Astrocyte (in vitro differentiated cells and primary cell): ENCODE results near the gene MAGI1. TPM values are rescaled to one million over a fixed set of nuclear protein-coding genes. Genes with fewer than 3 reads are reported as not detected.

Source experiments
- DNase-seq: peaks from one replicate; pipeline ENCODE4 v3.0.0-alpha.2; 2010; ENCODE audit warnings: low read depth
- FAIRE-seq: peaks from 2 replicates; lab custom pipeline; 2011; peaks lifted over from hg19 to GRCh38; lab: Jason Lieb, UNC
- H2AFZ ChIP-seq: 2 replicates; pipeline ENCODE4 v1.6.0; 2012; ENCODE audit warnings: low read depth, low read length, inconsistent platforms
- H3K27ac ChIP-seq: 2 replicates; pipeline ENCODE4 v1.5.1; 2011; ENCODE audit warnings: low read depth, low read length, inconsistent platforms
- H3K27me3 ChIP-seq: 2 replicates; pipeline ENCODE4 v1.6.0; 2011; ENCODE audit warnings: low read length, inconsistent platforms; ENCODE audit not compliant: insufficient read depth
- H3K36me3 ChIP-seq: 2 replicates; pipeline ENCODE4 v1.5.1; 2011; ENCODE audit warnings: low read length, inconsistent platforms; ENCODE audit not compliant: insufficient read depth
- H3K4me1 ChIP-seq: 2 replicates; pipeline ENCODE4 v1.5.1; 2011; ENCODE audit warnings: low read length, inconsistent platforms; ENCODE audit not compliant: insufficient read depth
- H3K4me2 ChIP-seq: 2 replicates; pipeline ENCODE4 v1.6.0; 2012; ENCODE audit warnings: low read length, inconsistent platforms
- H3K4me3 ChIP-seq: 2 replicates; pipeline ENCODE4 v1.5.1; 2011; ENCODE audit warnings: low read depth, mild to moderate bottlenecking, low read length, inconsistent platforms; ENCODE audit not compliant: insufficient read depth
- H3K79me2 ChIP-seq: 2 replicates; pipeline ENCODE4 v1.6.0; 2012; ENCODE audit warnings: mild to moderate bottlenecking, low read length, inconsistent platforms; ENCODE audit not compliant: insufficient read depth
- H3K9ac ChIP-seq: 2 replicates; pipeline ENCODE4 v1.6.0; 2012; ENCODE audit warnings: mild to moderate bottlenecking, low read length, inconsistent platforms
- H3K9me3 ChIP-seq: 2 replicates; pipeline ENCODE4 v1.5.1; 2012; ENCODE audit warnings: low read depth, mild to moderate bottlenecking, low read length, inconsistent platforms; ENCODE audit not compliant: insufficient read depth
- H4K20me1 ChIP-seq: 2 replicates; pipeline ENCODE4 v1.6.0; 2012; ENCODE audit warnings: low read length, inconsistent platforms; ENCODE audit not compliant: insufficient read depth
- H3K27ac Mint-ChIP-seq: one replicate; pipeline ENCODE4 v1.8.0; 2021; ENCODE audit warnings: mild to moderate bottlenecking, mixed read lengths; ENCODE audit not compliant: unreplicated experiment
- H3K27me3 Mint-ChIP-seq: one replicate; pipeline ENCODE4 v1.8.0; 2021; ENCODE audit warnings: low read depth, mixed read lengths; ENCODE audit not compliant: unreplicated experiment
- H3K36me3 Mint-ChIP-seq: one replicate; pipeline ENCODE4 v1.8.0; 2021; ENCODE audit warnings: low read depth, mixed read lengths; ENCODE audit not compliant: unreplicated experiment
- H3K4me1 Mint-ChIP-seq: one replicate; pipeline ENCODE4 v1.8.0; 2021; ENCODE audit warnings: low read depth, mixed read lengths; ENCODE audit not compliant: unreplicated experiment
- H3K4me3 Mint-ChIP-seq: one replicate; pipeline ENCODE4 v1.8.0; 2021; ENCODE audit warnings: mild to moderate bottlenecking, moderate library complexity, mixed read lengths; ENCODE audit not compliant: unreplicated experiment
- H3K9me3 Mint-ChIP-seq: one replicate; pipeline ENCODE4 v1.8.0; 2021; ENCODE audit warnings: mild to moderate bottlenecking, mixed read lengths; ENCODE audit not compliant: unreplicated experiment
- CTCF ChIP-seq: IDR thresholded peaks from 2 replicates; pipeline ENCODE4 v1.5.1; 2011; ENCODE audit warnings: low read depth, mild to moderate bottlenecking, inconsistent platforms, low read length, moderate library complexity; ENCODE audit not compliant: insufficient read depth
- EZH2 ChIP-seq: IDR thresholded peaks from 2 replicates; pipeline ENCODE4 v1.6.1; 2012; ENCODE audit warnings: mild to moderate bottlenecking, low read length, inconsistent platforms; ENCODE audit not compliant: insufficient read depth
- total RNA-seq: library from RNA; stranded (reverse); gene quantifications from 2 replicates; pipeline ENCODE4 v1.2.1, GENCODE V29; 2021

MAGI1 gene
- total RNA-seq, 1 donor from 2014 or later, result 31.8 TPM

GRCh38 chr3:65961733-65962132, 77.0 kb downstream of the MAGI1 start:
- Histone ChIP-seq H3K9ac (no peak overlapping the region), H2AFZ (no peak overlapping the region), H3K27me3 (no peaks in the 10 kb centered on the region), H3K9me3 (no peaks in the 10 kb centered on the region), H3K27ac (no peak overlapping the region), H3K4me2 (no peak overlapping the region), H3K36me3 (no peaks in the 10 kb centered on the region), H3K79me2 (peaks cover 3% of the 10 kb centered on the region), H3K4me3 (no peak overlapping the region), H4K20me1 (no peaks in the 10 kb centered on the region), H3K4me1 (peaks cover 16% of the 10 kb centered on the region)
- no peaks in the 10 kb centered on the region for H3K9me3 Mint-ChIP-seq
- TF ChIP-seq EZH2 (no peak), CTCF (no peak)
- no peaks in the 10 kb centered on the region for H3K27me3 Mint-ChIP-seq
- no peak for FAIRE-seq
- peaks cover 37% of the 10 kb centered on the region for H3K4me1 Mint-ChIP-seq
- H3K27ac Mint-ChIP-seq, result no peak overlapping the region
- no peak overlapping the region for H3K4me3 Mint-ChIP-seq
- DNase-seq, result peak; percentile 60
- no peaks in the 10 kb centered on the region for H3K36me3 Mint-ChIP-seq

GRCh38 chr3:65961128-65961527, 77.6 kb downstream of the MAGI1 start:
- H3K27me3 Mint-ChIP-seq, result no peaks in the 10 kb centered on the region
- Histone ChIP-seq H4K20me1 (no peaks in the 10 kb centered on the region), H3K36me3 (no peaks in the 10 kb centered on the region), H3K27me3 (no peaks in the 10 kb centered on the region), H3K4me3 (no peak overlapping the region), H3K9ac (no peak overlapping the region), H3K27ac (no peak overlapping the region), H3K9me3 (no peaks in the 10 kb centered on the region), H3K4me2 (no peak overlapping the region), H3K79me2 (peaks cover 3% of the 10 kb centered on the region), H3K4me1 (peaks cover 22% of the 10 kb centered on the region), H2AFZ (no peak overlapping the region)
- no peak overlapping the region for H3K4me3 Mint-ChIP-seq
- no peak for FAIRE-seq
- H3K36me3 Mint-ChIP-seq, result no peaks in the 10 kb centered on the region
- no peak overlapping the region for H3K27ac Mint-ChIP-seq
- DNase-seq, result no peak
- H3K4me1 Mint-ChIP-seq, result peaks cover 41% of the 10 kb centered on the region
- no peak for TF ChIP-seq CTCF
- no peak for TF ChIP-seq EZH2
- H3K9me3 Mint-ChIP-seq, result no peaks in the 10 kb centered on the region

- FAIRE-seq, result no peak
Measured at GRCh38 chr3:65960087-65960486, 78.6 kb downstream of the MAGI1 start.

More at GRCh38 chr3:65960087-65960486, 78.6 kb downstream of the MAGI1 start:
- H4K20me1 ChIP-seq, result no peaks in the 10 kb centered on the region
- no peak overlapping the region for H3K9ac ChIP-seq
- H3K79me2 ChIP-seq, result peaks cover 3% of the 10 kb centered on the region
- H3K36me3 ChIP-seq, result no peaks in the 10 kb centered on the region
- no peak overlapping the region for H3K4me3 Mint-ChIP-seq
- no peak overlapping the region for H3K4me2 ChIP-seq
- peaks cover 32% of the 10 kb centered on the region for H3K4me1 ChIP-seq
- no peak overlapping the region for H3K4me3 ChIP-seq
- H3K9me3 Mint-ChIP-seq, result no peaks in the 10 kb centered on the region
- no peaks in the 10 kb centered on the region for H3K36me3 Mint-ChIP-seq
- no peaks in the 10 kb centered on the region for H3K27me3 Mint-ChIP-seq
- no peak overlapping the region for H2AFZ ChIP-seq
- DNase-seq, result peak; percentile 90
- H3K27ac ChIP-seq, result peak overlapping the region; percentile 9
- H3K27me3 ChIP-seq, result no peaks in the 10 kb centered on the region
- H3K27ac Mint-ChIP-seq, result peak overlapping the region; percentile 92
- TF ChIP-seq CTCF, result no peak
- no peak for TF ChIP-seq EZH2
- H3K9me3 ChIP-seq, result no peaks in the 10 kb centered on the region
- H3K4me1 Mint-ChIP-seq, result peaks cover 42% of the 10 kb centered on the region
